Breast epithelium (tissue), 3 donors: ENCODE data around the gene KLF7.

Experiments used
- CTCF ChIP-seq, 3 donors: fragments of 450-650 bp; IDR thresholded peaks; one replicate each; pipeline ENCODE4 v1.5.1; 2016 to 2017; ENCODE audit warnings: antibody characterized with exemption in 3 of 3, mild to moderate bottlenecking in 3 of 3, moderate library complexity in 3 of 3
- POLR2A ChIP-seq: fragments of 450-650 bp; IDR thresholded peaks from one replicate; pipeline ENCODE4 v1.6.1; 2016; ENCODE audit warnings: antibody characterized with exemption, mild to moderate bottlenecking, moderate library complexity
- POLR2AphosphoS5 ChIP-seq, 3 donors: sonication (generic); formaldehyde crosslinking; IDR thresholded peaks; one replicate each; pipeline ENCODE4 v1.6.1; 2017; ENCODE audit warnings: antibody characterized with exemption in 3 of 3

GRCh38 chr2:207132019-207132418, 33.7 kb downstream of the KLF7 start:
- TF ChIP-seq POLR2AphosphoS5 (IDR thresholded peaks at IDR 0.05) (no peak), CTCF (IDR thresholded peaks at IDR 0.05) (no peak), POLR2A (no peak)
